ENCODE results near the gene KMT2C.
"Not testable (repeated sequence)": the region's sequence is repeated elsewhere in the genome, so short reads cannot be mapped to it uniquely, and the experiment has no call there.

DNA sequence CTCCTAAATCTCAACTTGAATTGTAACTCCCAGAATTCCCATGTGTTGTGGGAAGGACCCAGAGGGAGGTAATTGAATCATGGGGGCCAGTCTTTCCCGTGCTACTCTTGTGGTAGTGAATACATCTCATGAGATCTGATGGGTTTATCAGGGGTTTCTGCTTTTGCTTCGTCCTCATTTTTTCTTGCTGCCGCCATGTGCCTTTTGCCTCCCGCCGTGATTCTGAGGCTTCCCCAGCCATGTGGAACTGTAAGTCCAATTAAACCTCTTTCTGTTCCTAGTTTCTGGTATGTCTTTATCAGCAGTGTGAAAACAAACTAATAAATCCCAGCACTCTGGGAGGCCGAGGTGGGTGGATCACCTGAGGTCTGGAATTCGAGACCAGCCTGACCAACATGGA lies 33.8 kb upstream of the KMT2C start:
- TF ChIP-seq, protein P1, sequence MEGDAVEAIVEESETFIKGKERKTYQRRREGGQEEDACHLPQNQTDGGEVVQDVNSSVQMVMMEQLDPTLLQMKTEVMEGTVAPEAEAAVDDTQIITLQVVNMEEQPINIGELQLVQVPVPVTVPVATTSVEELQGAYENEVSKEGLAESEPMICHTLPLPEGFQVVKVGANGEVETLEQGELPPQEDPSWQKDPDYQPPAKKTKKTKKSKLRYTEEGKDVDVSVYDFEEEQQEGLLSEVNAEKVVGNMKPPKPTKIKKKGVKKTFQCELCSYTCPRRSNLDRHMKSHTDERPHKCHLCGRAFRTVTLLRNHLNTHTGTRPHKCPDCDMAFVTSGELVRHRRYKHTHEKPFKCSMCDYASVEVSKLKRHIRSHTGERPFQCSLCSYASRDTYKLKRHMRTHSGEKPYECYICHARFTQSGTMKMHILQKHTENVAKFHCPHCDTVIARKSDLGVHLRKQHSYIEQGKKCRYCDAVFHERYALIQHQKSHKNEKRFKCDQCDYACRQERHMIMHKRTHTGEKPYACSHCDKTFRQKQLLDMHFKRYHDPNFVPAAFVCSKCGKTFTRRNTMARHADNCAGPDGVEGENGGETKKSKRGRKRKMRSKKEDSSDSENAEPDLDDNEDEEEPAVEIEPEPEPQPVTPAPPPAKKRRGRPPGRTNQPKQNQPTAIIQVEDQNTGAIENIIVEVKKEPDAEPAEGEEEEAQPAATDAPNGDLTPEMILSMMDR (conservative IDR thresholded peaks at IDR 0.05; ENCODE audit: low read length): not testable (repeated sequence)
- TF ChIP-seq EZH2phosphoT487 (IDR thresholded peaks at IDR 0.05; ENCODE audit: borderline replicate concordance): not testable (repeated sequence)

Data from Loucy (cell line).